ENCODE measurements around the gene TNS3. TPM values are rescaled to one million over a fixed set of nuclear protein-coding genes. Genes with fewer than 3 reads are reported as not detected.
A peak's percentile ranks its signal among the peaks of the same experiment; 100 is the strongest.

The TNS3 gene
- total and polyA plus RNA-seq, 2 experiments from 2014 or later: 2.7 to 5.7 TPM

DNA sequence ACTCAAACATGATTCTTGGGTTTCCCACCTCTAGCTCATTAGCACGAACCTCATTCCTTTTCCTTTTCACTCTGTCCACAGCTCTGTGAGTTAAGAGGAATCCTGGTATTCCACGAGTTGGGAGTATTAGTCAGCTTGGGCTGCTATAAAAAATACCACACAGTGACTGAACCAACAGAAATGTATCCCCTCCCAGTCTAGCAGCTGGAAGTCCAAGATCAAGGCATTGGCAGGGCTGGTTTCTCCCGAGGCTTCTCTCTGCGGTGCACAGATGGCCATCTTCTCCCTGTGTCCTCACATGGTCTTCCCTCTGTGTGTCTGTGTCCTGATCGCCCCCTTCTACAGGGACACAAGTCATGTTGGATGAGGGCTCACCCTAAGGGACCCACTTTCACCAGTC is 261.6 kb downstream of the TNS3 start:
- Histone ChIP-seq H3K4me1 (ENCODE audit: low read depth) (peaks cover 8% of the 10 kb centered on the region), H3K27ac (no peak overlapping the region), H3K27me3 (no peaks in the 10 kb centered on the region), H3K9me3 (ENCODE audit: low read depth) (no peaks in the 10 kb centered on the region), H3K36me3 (no peaks in the 10 kb centered on the region), H3K4me3 (no peak overlapping the region)
- TF ChIP-seq CTCF (IDR thresholded peaks at IDR 0.05; ENCODE audit: low read depth, low read length): no peak
- DNase-seq (ENCODE audit: low read depth in 1 of 2, low spot score in 1 of 2): no peak

- no peaks in the 10 kb centered on the region for H3K9me3 ChIP-seq (ENCODE audit: low read depth)
- H3K4me3 ChIP-seq: no peak overlapping the region
- H3K4me1 ChIP-seq (ENCODE audit: low read depth): peaks cover 22% of the 10 kb centered on the region
- no peak for TF ChIP-seq CTCF (IDR thresholded peaks at IDR 0.05; ENCODE audit: low read depth, low read length)
- no peak overlapping the region for H3K27ac ChIP-seq
- H3K36me3 ChIP-seq: no peaks in the 10 kb centered on the region
- no peak for DNase-seq (ENCODE audit: low read depth in 1 of 2, low spot score in 1 of 2)
- no peaks in the 10 kb centered on the region for H3K27me3 ChIP-seq
Observed at GRCh38 chr7:47318395-47319182, 263.3 kb downstream of the TNS3 start.

DNA sequence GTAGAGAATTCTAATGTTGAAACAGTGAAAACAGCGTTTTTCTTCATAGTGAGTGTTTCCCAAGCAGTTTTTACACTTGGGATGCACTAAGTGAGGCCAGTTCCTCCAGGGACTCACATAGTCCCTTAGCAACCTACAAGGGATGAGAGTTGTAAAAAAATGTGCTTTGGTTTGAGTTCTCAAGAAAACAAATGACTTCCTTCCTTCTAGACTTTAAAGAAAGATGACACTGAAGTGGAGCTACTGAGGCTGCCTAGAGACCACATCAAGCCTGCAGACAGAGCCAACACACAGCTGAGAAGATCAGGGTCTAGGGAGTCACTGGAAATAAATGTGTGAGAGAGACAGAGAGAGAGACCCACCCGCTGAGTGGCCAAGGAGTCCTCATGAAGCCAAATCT is 264.4 kb downstream of the TNS3 start:
- no peak overlapping the region for H3K27ac ChIP-seq
- no peak for DNase-seq (ENCODE audit: low read depth in 1 of 2, low spot score in 1 of 2)
- no peaks in the 10 kb centered on the region for H3K27me3 ChIP-seq
- H3K9me3 ChIP-seq (ENCODE audit: low read depth): no peaks in the 10 kb centered on the region
- H3K4me1 ChIP-seq (ENCODE audit: low read depth): peaks cover 24% of the 10 kb centered on the region
- H3K4me3 ChIP-seq: no peak overlapping the region
- TF ChIP-seq CTCF (IDR thresholded peaks at IDR 0.05; ENCODE audit: low read depth, low read length): no peak
- no peaks in the 10 kb centered on the region for H3K36me3 ChIP-seq

GRCh38 chr7:47314728-47315607 is 266.9 kb downstream of the TNS3 start:
- H3K9me3 ChIP-seq (ENCODE audit: low read depth): no peaks in the 10 kb centered on the region
- TF ChIP-seq CTCF (IDR thresholded peaks at IDR 0.05; ENCODE audit: low read depth, low read length): no peak
- H3K4me1 ChIP-seq (ENCODE audit: low read depth): peaks cover 24% of the 10 kb centered on the region
- peak overlapping the region; percentile 55 for H3K27ac ChIP-seq
- H3K27me3 ChIP-seq: no peaks in the 10 kb centered on the region
- H3K36me3 ChIP-seq: no peaks in the 10 kb centered on the region
- DNase-seq (ENCODE audit: low read depth in 1 of 2, low spot score in 1 of 2): peak; percentile 51 to 56
- H3K4me3 ChIP-seq: no peak overlapping the region

DNA sequence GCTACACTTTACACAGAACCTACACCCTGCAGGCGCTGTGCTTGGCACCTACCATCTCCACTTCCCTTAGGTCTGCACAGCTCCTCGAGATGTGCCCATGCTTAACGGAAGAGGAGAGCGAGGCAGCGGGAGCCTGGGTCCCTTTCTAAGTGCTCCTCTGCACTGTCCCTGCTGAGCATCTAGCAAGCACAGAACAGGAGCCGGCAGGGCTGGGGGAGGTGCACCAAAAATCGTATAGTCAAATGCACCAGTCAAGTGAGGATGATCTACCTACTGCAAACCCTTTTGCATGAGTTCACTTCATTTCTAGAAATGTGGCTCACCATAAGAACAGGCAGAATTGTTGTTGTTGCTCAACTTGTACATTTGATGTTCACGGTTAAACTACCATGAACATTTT is 267.7 kb downstream of the TNS3 start:
- H3K27ac ChIP-seq: no peak overlapping the region
- no peaks in the 10 kb centered on the region for H3K9me3 ChIP-seq (ENCODE audit: low read depth)
- H3K36me3 ChIP-seq: no peaks in the 10 kb centered on the region
- no peak for TF ChIP-seq CTCF (IDR thresholded peaks at IDR 0.05; ENCODE audit: low read depth, low read length)
- H3K4me1 ChIP-seq (ENCODE audit: low read depth): peaks cover 24% of the 10 kb centered on the region
- no peaks in the 10 kb centered on the region for H3K27me3 ChIP-seq
- H3K4me3 ChIP-seq: no peak overlapping the region
- no peak for DNase-seq (ENCODE audit: low read depth in 1 of 2, low spot score in 1 of 2)

All from cardiac muscle cell (in vitro differentiated cells and primary cell).